T-helper 17 cell (primary cell): Measurements from ENCODE around the gene CDH26. TPM values are rescaled to one million over a fixed set of nuclear protein-coding genes. Genes with fewer than 3 reads are reported as not detected.

ENCODE experiments used
- ATAC-seq: fragments of 150-1000 bp; cut with Tn5 transposase; 2 replicates; pipeline ENCODE4 v1.10.0; 2021; ENCODE audit warnings: mild to moderate bottlenecking, moderate library complexity
- DNase-seq, 3 donors: peaks; one replicate each; pipeline versions ENCODE4 v3.0.0 to v3.0.0-alpha.2; 2020 to 2021
- H3K9me3 ChIP-seq: one replicate; pipeline ENCODE4 v1.7.0; 2013; ENCODE audit warnings: low read length, mild to moderate bottlenecking; ENCODE audit not compliant: control insufficient read depth, poor library complexity, severe bottlenecking
- H3K27ac Mint-ChIP-seq: one replicate; pipeline ENCODE4 v1.8.0; 2022; ENCODE audit warnings: mild to moderate bottlenecking, moderate library complexity, mixed read lengths
- H3K27me3 Mint-ChIP-seq: one replicate; pipeline ENCODE4 v1.8.0; 2022; ENCODE audit warnings: mixed read lengths
- H3K36me3 Mint-ChIP-seq: one replicate; pipeline ENCODE4 v1.8.0; 2022; ENCODE audit warnings: low read depth, mixed read lengths
- H3K4me1 Mint-ChIP-seq: one replicate; pipeline ENCODE4 v1.8.0; 2022; ENCODE audit warnings: mild to moderate bottlenecking, mixed read lengths
- H3K4me3 Mint-ChIP-seq: one replicate; pipeline ENCODE4 v1.8.0; 2022; ENCODE audit warnings: mild to moderate bottlenecking, moderate library complexity, mixed read lengths
- total RNA-seq, 4 donors: library from RNA in 2 of 4; stranded (reverse) in 2 of 4; gene quantifications; one replicate each; pipeline ENCODE4 v1.2.3 and lab custom pipeline; 2022 to 2026

Gene CDH26
- total RNA-seq, 2 donors from 2014 or later = 0.37 to 1.9 TPM

DNA sequence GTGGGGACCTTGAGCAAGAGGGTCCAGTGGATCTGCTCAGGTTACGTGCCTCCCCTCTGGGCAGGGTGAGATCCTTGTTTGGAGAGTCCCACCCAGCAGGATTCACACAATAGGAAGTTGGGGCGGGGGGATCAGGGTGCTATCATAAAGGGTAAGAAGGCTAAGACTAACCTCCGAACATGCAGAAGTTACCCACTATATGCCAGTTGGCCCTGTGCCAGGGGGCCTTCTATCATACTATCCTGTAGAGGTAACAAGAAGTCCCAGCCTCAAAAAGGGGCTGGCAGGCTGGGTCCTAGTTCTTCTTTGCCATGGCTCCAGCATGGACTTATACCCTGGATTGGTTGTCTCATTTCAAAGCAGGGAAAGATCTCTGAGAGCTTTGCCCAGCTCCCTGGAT lies 94.1 kb downstream of the CDH26 start:
- H3K4me1 Mint-ChIP-seq = peaks cover 30% of the 10 kb centered on the region
- H3K4me3 Mint-ChIP-seq = no peak overlapping the region
- peaks cover 5% of the 10 kb centered on the region for H3K27me3 Mint-ChIP-seq
- ATAC-seq = no peak
- no peak for DNase-seq
- no peaks in the 10 kb centered on the region for H3K36me3 Mint-ChIP-seq
- no peaks in the 10 kb centered on the region for H3K9me3 ChIP-seq
- H3K27ac Mint-ChIP-seq = no peak overlapping the region

DNA sequence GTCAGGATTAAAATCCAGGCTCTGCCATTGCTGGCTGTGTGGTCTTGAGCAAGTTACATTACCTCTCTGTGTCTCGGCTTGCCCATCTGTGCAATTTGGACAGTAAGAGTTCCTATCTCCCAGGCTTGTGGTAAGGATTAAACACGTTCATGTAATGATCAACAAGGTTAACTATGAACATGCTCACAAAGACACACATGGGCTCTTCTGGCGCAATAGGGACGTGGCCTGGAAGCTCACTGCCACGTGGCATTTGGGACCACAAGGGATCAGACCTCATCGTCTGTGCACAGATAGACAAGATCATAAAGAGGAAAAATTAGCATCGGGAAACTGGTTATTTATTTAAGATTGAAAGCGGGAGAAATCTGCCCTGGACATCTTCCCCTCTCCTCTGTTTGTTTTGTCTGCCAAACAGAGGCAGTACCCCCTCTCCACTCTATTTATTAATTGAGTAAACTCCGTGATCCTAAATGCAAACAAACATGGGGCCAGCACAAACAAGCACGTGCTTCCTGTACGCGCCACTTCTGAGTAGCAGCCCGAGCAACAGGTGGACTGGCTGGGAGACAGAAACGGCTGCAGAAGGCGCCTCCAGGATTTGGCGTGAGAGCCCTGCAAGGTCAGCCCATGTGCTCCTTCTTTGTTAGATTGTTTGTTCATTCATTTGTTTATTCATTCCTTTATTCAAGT lies 95.0 kb downstream of the CDH26 start:
- no peak for ATAC-seq
- Mint-ChIP-seq H3K27ac (peak overlapping the region; percentile 37), H3K4me1 (peaks cover 39% of the 10 kb centered on the region)

DNA sequence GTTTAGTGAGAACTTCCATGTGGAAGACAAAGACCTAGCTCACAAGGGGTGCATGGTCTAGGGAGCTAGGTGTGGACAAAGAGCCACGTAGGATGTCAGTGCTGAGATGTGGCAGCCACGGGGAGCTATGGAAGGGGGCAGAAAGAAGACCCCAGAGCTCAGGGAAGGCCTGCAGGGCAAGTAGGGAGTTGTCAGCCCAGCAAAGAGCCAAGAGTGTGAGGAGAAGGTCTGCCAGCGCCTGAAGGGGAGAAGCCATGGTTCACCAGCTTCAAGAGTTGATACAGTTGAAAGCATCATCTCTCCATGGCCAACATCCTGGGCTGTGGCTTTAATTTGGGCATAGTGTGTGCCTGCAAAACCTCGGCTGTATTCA lies 95.6 kb downstream of the CDH26 start:
- H3K27ac Mint-ChIP-seq = peak overlapping the region; percentile 37
- ATAC-seq (no peak), DNase-seq (no peak)
- H3K9me3 ChIP-seq = no peaks in the 10 kb centered on the region
- no peaks in the 10 kb centered on the region for H3K36me3 Mint-ChIP-seq
- H3K4me3 Mint-ChIP-seq = no peak overlapping the region
- H3K27me3 Mint-ChIP-seq = peaks cover 2% of the 10 kb centered on the region
- peaks cover 39% of the 10 kb centered on the region for H3K4me1 Mint-ChIP-seq

More for the DNA sequence above, 95.0 kb downstream of the CDH26 start:
- no peak overlapping the region for H3K4me3 Mint-ChIP-seq
- H3K36me3 Mint-ChIP-seq = no peaks in the 10 kb centered on the region
- H3K27me3 Mint-ChIP-seq = peaks cover 5% of the 10 kb centered on the region
- no peaks in the 10 kb centered on the region for H3K9me3 ChIP-seq
- no peak for DNase-seq

DNA sequence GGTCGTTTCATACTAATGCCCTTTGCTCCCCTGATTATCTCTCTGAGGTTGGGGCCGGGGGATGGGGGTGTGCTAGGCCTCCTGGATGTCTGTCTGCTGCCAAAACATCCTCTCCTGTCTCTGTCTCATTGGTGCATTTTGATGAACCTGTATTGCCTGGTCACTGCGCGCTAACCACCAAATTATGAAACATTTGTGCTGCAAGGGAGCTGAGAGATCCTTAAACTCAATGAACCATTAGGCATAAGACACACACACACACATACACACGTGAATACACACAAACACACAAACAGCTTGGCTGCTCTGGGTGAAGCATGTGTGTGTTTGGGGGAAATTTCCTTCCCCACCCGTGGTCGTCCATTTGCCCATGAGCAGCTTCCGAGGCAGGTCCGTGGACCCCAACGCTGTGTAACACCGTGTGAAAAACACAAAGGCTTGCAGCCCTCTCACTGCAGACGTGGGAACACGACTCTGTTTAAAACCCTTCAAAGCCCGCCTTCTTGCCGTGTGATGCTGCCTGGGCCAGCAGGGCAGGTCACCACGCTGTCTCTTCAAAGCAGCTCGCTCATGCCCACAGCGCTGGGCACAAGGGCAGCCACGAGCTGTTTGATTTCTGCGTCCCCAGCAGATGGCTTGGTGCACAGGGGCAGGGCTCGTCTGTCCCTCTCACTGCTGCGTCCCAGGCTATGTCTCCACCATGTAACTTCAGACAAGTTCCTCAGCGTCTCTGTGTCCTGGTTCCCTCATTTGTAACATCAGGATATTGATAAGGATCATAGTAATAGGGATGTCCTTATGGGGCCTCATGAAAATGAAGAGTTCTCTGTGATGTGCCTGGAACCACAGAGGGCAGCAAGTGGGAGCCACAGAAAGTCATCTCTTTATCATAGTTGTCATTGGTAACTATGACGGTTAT lies 96.8 kb downstream of the CDH26 start:
- Mint-ChIP-seq H3K27ac (peak overlapping the region; percentile 91), H3K36me3 (no peaks in the 10 kb centered on the region), H3K4me3 (peak overlapping the region; percentile 92), H3K4me1 (peaks cover 36% of the 10 kb centered on the region), H3K27me3 (no peaks in the 10 kb centered on the region)
- no peaks in the 10 kb centered on the region for H3K9me3 ChIP-seq
- DNase-seq (no peak), ATAC-seq (no peak)

DNA sequence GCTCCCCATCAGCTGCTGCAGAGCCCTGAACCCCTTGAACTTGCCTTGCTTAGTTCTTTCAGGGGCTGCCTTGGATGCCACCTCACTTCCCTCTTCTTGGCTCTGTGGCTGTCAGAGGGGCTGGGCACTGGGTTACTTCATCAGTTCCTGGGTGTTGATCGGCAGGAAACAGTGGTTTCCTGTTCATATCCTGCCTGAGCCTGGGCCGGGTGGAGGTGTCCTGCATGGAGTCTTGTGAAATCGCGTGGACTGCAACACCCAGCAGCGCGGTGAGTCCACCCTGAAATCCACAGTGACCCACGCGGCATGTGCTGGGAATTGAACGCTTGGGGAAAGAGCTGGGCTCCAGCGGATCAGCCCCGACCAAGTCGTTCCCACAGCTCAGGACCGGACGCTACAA lies 97.5 kb downstream of the CDH26 start:
- Mint-ChIP-seq H3K27me3 (no peaks in the 10 kb centered on the region), H3K4me3 (peak overlapping the region; percentile 92), H3K27ac (peak overlapping the region; percentile 91), H3K4me1 (peaks cover 40% of the 10 kb centered on the region), H3K36me3 (no peaks in the 10 kb centered on the region)
- DNase-seq (peak in 2 of 3 donors; percentile 26), ATAC-seq (peak; percentile 71)
- no peaks in the 10 kb centered on the region for H3K9me3 ChIP-seq

DNA sequence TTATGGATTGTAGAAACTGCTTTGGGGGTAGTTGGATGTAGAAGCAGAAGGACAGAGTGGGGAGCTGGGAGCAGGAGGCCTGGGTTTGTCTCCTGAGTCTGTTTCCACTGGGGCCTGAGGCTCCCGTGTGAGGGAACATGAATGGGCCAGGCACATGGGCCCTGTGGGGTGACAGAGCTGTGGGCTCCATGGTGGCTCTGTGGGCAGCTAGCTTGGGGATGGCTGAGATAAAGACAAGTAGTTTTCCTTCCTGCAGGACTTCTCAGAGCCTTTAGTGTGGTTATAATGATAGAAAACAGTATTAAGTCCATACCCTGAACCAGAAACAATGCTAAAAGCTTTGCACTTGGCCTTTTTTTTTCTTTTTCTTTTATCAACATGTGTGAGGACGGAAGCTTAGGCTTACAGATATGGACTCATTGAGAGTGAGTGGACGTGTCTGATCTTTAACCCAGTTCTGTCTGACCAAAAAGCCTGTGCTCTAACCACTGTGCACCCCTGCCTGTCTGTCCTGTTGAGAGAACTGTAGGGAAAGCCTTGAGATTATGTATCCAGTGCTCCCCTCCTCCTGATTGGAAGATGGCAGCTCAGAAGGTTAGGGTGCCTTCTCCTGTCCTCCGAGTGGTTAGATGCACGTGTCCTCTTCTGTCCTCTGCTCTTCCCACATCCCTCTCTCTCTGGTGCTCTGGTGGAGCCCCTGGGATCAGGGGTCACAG lies 98.3 kb downstream of the CDH26 start:
- Mint-ChIP-seq H3K27me3 (no peaks in the 10 kb centered on the region), H3K27ac (peak overlapping the region; percentile 95), H3K4me3 (peak overlapping the region; percentile 92), H3K36me3 (no peaks in the 10 kb centered on the region), H3K4me1 (peaks cover 40% of the 10 kb centered on the region)
- ATAC-seq (peak; percentile 26), DNase-seq (no peak)
- H3K9me3 ChIP-seq = no peaks in the 10 kb centered on the region

DNA sequence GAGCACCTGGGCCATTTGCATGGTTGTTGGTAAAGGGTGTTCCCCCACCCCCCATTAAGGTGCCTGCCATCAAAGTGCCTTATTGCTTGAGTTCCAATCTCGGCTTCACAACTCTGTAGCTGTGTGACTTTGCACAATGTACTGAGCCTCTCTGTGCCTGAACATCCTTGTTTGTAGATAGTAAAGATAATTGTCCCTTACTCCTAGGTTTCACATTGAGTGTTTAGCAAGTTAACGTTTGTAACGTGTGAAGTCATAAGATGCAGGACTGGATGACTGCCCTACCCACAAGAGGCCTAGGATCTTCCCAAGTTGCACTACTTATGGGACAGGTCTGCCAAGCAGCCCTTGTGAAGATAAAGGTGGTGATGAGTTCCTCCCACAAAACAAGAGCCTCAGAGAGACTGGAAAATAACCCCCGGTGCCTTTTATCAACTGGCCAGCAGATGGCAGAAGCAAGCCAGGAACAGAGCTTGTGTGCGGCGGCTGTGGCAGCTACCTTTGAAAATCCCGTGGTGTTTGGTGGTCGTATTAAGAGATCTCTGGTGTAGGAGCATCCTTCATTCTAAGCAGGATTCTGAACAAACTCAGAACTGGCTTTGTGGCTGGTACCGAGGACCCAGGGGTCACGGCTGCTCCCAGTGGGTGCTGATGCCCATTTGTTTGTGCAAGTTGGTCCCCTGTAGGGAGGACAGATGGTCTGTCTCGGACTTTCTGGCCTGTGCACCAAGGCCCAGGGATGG lies 99.1 kb downstream of the CDH26 start:
- no peaks in the 10 kb centered on the region for H3K9me3 ChIP-seq
- no peaks in the 10 kb centered on the region for H3K36me3 Mint-ChIP-seq
- H3K4me3 Mint-ChIP-seq = peak overlapping the region; percentile 92
- peak; percentile 61 for ATAC-seq
- peak overlapping the region; percentile 95 for H3K27ac Mint-ChIP-seq
- H3K4me1 Mint-ChIP-seq = peaks cover 42% of the 10 kb centered on the region
- DNase-seq = peak in 2 of 3 donors; percentile 37 to 38
- H3K27me3 Mint-ChIP-seq = no peaks in the 10 kb centered on the region

DNA sequence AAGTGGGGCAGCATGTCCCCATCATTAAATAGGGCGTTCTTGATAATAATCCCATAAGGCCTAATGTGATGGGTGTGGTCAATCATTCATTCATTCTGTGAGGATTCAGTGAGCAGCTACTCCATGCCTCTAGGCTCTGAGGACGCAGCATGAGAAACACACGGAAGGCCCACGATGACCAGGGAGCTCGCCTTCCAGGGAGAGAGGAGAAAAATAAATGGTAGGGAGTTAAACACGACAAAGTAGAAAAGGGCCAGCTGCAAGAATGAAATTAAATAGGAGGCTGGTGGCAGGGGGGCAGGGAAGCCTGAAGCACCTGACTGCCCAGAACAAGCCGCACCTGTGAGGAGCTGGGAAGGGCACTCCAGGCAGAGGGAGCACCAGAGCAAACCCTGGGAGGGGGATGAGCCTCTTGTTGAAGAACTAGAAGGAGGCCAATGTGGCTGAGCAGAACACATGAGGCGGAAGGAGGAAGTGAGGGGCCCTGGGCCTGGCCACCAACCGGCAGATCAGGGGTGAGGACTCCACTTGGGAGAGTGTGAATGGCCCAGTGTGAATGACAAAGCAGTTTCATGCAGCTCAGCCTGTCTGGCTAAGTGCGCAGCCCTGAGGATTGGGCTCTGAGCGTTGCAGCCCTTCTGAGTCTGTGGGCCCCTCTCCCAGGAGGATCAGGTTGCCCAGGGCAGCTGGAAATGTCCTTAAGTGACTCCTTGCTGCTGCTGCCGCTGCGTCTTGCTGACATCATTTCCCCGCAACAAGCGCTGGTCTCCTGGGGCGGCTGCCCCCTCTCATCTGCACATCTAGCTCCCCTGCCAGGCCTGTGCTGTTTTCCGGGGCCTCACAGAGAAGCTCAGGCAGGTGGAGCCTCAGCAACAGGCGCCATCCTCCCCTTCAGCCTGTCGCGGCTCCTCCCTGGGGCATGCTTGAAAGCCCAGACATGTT lies 99.9 kb downstream of the CDH26 start:
- H3K9me3 ChIP-seq = no peaks in the 10 kb centered on the region
- DNase-seq (no peak), ATAC-seq (peak; percentile 44)
- Mint-ChIP-seq H3K4me3 (peak overlapping the region; percentile 92), H3K36me3 (no peaks in the 10 kb centered on the region), H3K4me1 (peaks cover 41% of the 10 kb centered on the region), H3K27me3 (no peaks in the 10 kb centered on the region), H3K27ac (peak overlapping the region; percentile 95)

DNA sequence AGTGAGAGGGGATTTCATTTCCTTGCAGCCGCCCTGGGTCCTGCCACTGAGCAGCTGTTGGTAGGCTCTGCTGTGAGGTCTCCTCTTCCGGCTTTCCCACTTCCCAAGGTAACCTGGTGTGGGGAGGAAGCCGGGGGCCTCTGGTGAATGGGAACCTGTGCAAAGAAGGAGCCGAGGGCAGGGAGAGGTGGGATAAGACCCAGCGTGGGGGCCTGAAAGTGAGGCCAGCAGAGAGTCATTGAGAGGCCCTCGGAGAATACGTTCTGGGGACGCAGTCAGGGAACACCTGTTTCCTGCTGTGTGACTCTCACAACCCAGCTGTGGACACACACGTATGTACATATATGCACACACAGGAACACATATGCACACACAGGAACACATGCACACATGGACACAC lies 100.7 kb downstream of the CDH26 start:
- H3K4me3 Mint-ChIP-seq = no peak overlapping the region
- H3K27ac Mint-ChIP-seq = peak overlapping the region; percentile 95
- ATAC-seq = no peak
- no peaks in the 10 kb centered on the region for H3K36me3 Mint-ChIP-seq
- H3K27me3 Mint-ChIP-seq = no peaks in the 10 kb centered on the region
- no peaks in the 10 kb centered on the region for H3K9me3 ChIP-seq
- H3K4me1 Mint-ChIP-seq = peaks cover 43% of the 10 kb centered on the region
- no peak for DNase-seq

DNA sequence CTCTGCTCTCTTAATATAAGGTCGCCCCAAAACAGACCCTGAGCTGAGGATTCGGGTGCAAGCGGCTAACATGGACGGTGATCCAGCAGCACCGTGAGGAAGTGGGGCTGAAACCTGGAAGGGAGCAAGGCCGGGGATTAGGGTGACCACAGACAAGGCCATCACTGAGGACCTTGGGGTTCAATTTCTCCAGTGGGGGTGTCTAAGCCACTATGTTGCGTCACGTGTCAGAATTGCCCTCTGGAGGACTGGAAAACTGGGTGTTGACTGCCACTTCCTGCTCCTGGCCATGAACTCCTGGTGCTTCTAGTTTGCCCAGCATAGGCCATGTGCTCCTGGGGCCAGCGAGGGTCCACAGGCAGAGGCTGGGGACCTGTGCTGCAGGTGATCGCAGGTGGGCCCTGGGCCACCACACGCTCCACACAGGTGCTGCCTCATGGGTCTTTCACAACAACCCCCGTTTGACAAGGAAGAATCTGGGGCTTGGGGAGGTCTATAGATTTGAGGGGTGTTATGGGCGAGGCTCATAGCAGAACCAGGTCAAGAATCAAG lies 101.9 kb downstream of the CDH26 start:
- ATAC-seq (no peak), DNase-seq (no peak)
- no peaks in the 10 kb centered on the region for H3K9me3 ChIP-seq
- H3K4me1 Mint-ChIP-seq = peaks cover 45% of the 10 kb centered on the region
- no peaks in the 10 kb centered on the region for H3K27me3 Mint-ChIP-seq
- no peaks in the 10 kb centered on the region for H3K36me3 Mint-ChIP-seq
- no peak overlapping the region for H3K4me3 Mint-ChIP-seq
- H3K27ac Mint-ChIP-seq = peak overlapping the region; percentile 77

DNA sequence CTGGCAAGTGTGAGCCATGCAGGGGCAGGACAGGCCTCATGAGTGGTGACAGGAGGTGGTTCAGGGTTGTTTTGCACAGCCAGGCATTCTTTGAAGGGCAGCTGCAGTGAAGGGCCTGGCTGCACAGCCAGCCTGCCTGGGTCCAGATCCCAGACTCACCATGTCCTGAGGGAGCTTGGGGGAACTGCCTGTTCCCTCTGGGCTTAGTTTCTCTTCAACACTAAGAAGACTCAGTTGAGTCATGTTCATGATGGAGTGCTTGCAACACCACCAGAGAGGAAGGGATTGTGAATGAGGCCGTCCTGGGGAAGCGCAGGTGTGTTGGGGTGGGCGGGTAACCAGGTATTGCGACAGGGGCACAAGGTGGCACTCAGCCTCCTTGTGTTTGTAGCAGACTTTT lies 102.4 kb downstream of the CDH26 start:
- Mint-ChIP-seq H3K4me3 (no peak overlapping the region), H3K36me3 (no peaks in the 10 kb centered on the region), H3K4me1 (peaks cover 41% of the 10 kb centered on the region), H3K27ac (peak overlapping the region; percentile 77), H3K27me3 (no peaks in the 10 kb centered on the region)
- DNase-seq (no peak), ATAC-seq (no peak)
- H3K9me3 ChIP-seq = no peaks in the 10 kb centered on the region
